Measurements from ENCODE around the gene NCK1. TPM values are rescaled to one million over a fixed set of nuclear protein-coding genes. Genes with fewer than 3 reads are reported as not detected.

NCK1 gene
- total RNA-seq, 2 donors from 2014 or later: 41.2 to 63.6 TPM

Other genes starting within 250 kb of the NCK1 start
- 10 to 100 TPM; 48.7 to 88.7 TPM for gene STAG1, start 109.8 kb upstream of the NCK1 start, total RNA-seq
- 1 to 10 TPM in 1 of 2 donors, under 1 TPM in 1; 0.76 to 2.1 TPM for gene SLC35G2, start 43.1 kb upstream of the NCK1 start, total RNA-seq
- gene IL20RB, start 95.8 kb downstream of the NCK1 start, total RNA-seq: 1 to 10 TPM; 3.4 to 8.7 TPM